Fibroblast of lung (primary cell): ENCODE data around the gene FN3K. TPM values are rescaled to one million over a fixed set of nuclear protein-coding genes. Genes with fewer than 3 reads are reported as not detected.

Experiments used
- DNase-seq, 2 donors: peaks; one replicate each; pipeline versions ENCODE4 v3.0.0 to v3.0.0-alpha.2; 2010; ENCODE audit warnings: low read depth in 2 of 2
- H2AFZ ChIP-seq: 2 replicates; pipeline ENCODE4 v1.5.1; 2012; ENCODE audit warnings: low read length, control low read depth, inconsistent platforms
- H3K27ac ChIP-seq: 2 replicates; pipeline ENCODE4 v1.5.1; 2011; ENCODE audit warnings: low read length, control low read depth; ENCODE audit not compliant: insufficient read depth
- H3K27me3 ChIP-seq: 2 replicates; pipeline ENCODE4 v1.5.1; 2011; ENCODE audit warnings: mild to moderate bottlenecking, low read length; ENCODE audit not compliant: control insufficient read depth, insufficient read depth
- H3K36me3 ChIP-seq: 2 replicates; pipeline ENCODE4 v1.5.1; 2011; ENCODE audit warnings: low read length; ENCODE audit not compliant: control insufficient read depth, insufficient read depth
- H3K4me1 ChIP-seq: 2 replicates; pipeline ENCODE4 v1.5.1; 2011; ENCODE audit warnings: low read length; ENCODE audit not compliant: control insufficient read depth, insufficient read depth; ENCODE audit errors: extremely low read depth
- H3K4me2 ChIP-seq: 2 replicates; pipeline ENCODE4 v1.5.1; 2011; ENCODE audit warnings: low read length, control low read depth; ENCODE audit not compliant: insufficient read depth; ENCODE audit errors: extremely low read depth
- H3K4me3 ChIP-seq, 4 experiments: fragments of 200-600 bp in 1 of 4; sonication (generic) in 1 of 4; replicated peaks in 1 of 4; 2 replicates each; pipeline ENCODE4 v1.5.1; 2011 to 2016; ENCODE audit warnings: low read length in 4 of 4, low read depth in 3 of 4, mild to moderate bottlenecking in 3 of 4, control low read depth in 2 of 4, inconsistent platforms in 1 of 4, mixed read lengths in 1 of 4; ENCODE audit not compliant: insufficient read depth in 1 of 4; ENCODE audit errors: control extremely low read depth in 1 of 4
- H3K79me2 ChIP-seq: 2 replicates; pipeline ENCODE4 v1.5.1; 2012; ENCODE audit warnings: mild to moderate bottlenecking, low read length, inconsistent platforms; ENCODE audit not compliant: control insufficient read depth, insufficient read depth
- H3K9ac ChIP-seq: 2 replicates; pipeline ENCODE4 v1.5.1; 2011; ENCODE audit warnings: mild to moderate bottlenecking, low read length, control low read depth; ENCODE audit not compliant: insufficient read depth
- H3K9me3 ChIP-seq: 2 replicates; pipeline ENCODE4 v1.5.1; 2012; ENCODE audit warnings: low read depth, low read length; ENCODE audit not compliant: control insufficient read depth, insufficient read depth
- H4K20me1 ChIP-seq: 2 replicates; pipeline ENCODE4 v1.5.1; 2011; ENCODE audit warnings: low read length; ENCODE audit not compliant: control insufficient read depth, insufficient read depth; ENCODE audit errors: extremely low read depth
- EZH2 ChIP-seq: IDR thresholded peaks from 2 replicates; pipeline ENCODE4 v1.5.1; 2012; ENCODE audit warnings: low read length, control low read depth, mild to moderate bottlenecking; ENCODE audit errors: missing control alignments
- polyA minus RNA-seq: library from RNA; depleted of rRNA, polyadenylated mRNA; stranded (reverse); fragments of >200 nt; gene quantifications from 2 replicates; pipeline ENCODE4 v1.2.3, GENCODE V29; 2011; ENCODE audit warnings: low replicate concordance
- polyA plus RNA-seq, 2 donors: library from polyadenylated mRNA; depleted of rRNA in 1 of 2; stranded (reverse) in 1 of 2; unstranded in 1 of 2; fragments of >200 nt; gene quantifications; 2 replicates each; pipeline ENCODE4 v1.2.1, GENCODE V29; 2011 to 2012; ENCODE audit warnings: missing spikeins in 1 of 2
- total RNA-seq: library from RNA; depleted of rRNA; stranded (reverse); fragments of >200 nt; gene quantifications from 2 replicates; pipeline ENCODE4 v1.2.1, GENCODE V29; 2014
- TF ChIP-seq, protein P1 (sequence below), 2 donors: IDR thresholded peaks in 1 of 2; conservative IDR thresholded peaks in 1 of 2; 1 replicate in 1 of 2; 2 replicates in 1 of 2; pipeline ENCODE4 v1.5.1; 2011 to 2012; ENCODE audit warnings: low read length in 2 of 2, control low read depth in 1 of 2, inconsistent platforms in 1 of 2, low read depth in 1 of 2, mild to moderate bottlenecking in 1 of 2

FN3K gene
- total RNA-seq (5.6 and 8.9 TPM in 2 replicates), polyA plus RNA-seq (0.61 and 0.69 TPM in 2 replicates), polyA minus RNA-seq (1.1 and 5.4 TPM in 2 replicates)
- 8.0 and 8.9 TPM in 2 replicates for polyA plus RNA-seq (2012)

- H3K9me3 ChIP-seq = peaks cover 2% of the 10 kb centered on the region
- H3K4me1 ChIP-seq = no peaks in the 10 kb centered on the region
- no peaks in the 10 kb centered on the region for H4K20me1 ChIP-seq
- peak; percentile 77 to 80 for DNase-seq
- no peaks in the 10 kb centered on the region for H3K36me3 ChIP-seq
- no peaks in the 10 kb centered on the region for H3K79me2 ChIP-seq
- H3K9ac ChIP-seq = peak within 1 kb of the TSS; percentile 48
- peak within 1 kb of the TSS; percentile 85 for H3K4me2 ChIP-seq
- peak within 1 kb of the TSS; percentile 74 for H2AFZ ChIP-seq
- H3K4me3 ChIP-seq = peak within 1 kb of the TSS; percentile 45 to 69 (median 51)
- no peaks in the 10 kb centered on the region for H3K27me3 ChIP-seq
- H3K27ac ChIP-seq = peak within 1 kb of the TSS; percentile 32
- TF ChIP-seq EZH2 = no peak
- TF ChIP-seq, protein P1, sequence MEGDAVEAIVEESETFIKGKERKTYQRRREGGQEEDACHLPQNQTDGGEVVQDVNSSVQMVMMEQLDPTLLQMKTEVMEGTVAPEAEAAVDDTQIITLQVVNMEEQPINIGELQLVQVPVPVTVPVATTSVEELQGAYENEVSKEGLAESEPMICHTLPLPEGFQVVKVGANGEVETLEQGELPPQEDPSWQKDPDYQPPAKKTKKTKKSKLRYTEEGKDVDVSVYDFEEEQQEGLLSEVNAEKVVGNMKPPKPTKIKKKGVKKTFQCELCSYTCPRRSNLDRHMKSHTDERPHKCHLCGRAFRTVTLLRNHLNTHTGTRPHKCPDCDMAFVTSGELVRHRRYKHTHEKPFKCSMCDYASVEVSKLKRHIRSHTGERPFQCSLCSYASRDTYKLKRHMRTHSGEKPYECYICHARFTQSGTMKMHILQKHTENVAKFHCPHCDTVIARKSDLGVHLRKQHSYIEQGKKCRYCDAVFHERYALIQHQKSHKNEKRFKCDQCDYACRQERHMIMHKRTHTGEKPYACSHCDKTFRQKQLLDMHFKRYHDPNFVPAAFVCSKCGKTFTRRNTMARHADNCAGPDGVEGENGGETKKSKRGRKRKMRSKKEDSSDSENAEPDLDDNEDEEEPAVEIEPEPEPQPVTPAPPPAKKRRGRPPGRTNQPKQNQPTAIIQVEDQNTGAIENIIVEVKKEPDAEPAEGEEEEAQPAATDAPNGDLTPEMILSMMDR (conservative IDR thresholded peaks at IDR 0.05 in 1 of 2, IDR thresholded peaks at IDR 0.05 in 1 of 2; ENCODE audit: low read depth in 1 of 2, low read length in 2 of 2) = no peak
Measured at GRCh38 chr17:82734987-82735866, at the start of gene FN3K. Gene FN3K (plus strand): TSS chr17:82735615. CDS start chr17:82735637, 22 bp downstream.

DNA sequence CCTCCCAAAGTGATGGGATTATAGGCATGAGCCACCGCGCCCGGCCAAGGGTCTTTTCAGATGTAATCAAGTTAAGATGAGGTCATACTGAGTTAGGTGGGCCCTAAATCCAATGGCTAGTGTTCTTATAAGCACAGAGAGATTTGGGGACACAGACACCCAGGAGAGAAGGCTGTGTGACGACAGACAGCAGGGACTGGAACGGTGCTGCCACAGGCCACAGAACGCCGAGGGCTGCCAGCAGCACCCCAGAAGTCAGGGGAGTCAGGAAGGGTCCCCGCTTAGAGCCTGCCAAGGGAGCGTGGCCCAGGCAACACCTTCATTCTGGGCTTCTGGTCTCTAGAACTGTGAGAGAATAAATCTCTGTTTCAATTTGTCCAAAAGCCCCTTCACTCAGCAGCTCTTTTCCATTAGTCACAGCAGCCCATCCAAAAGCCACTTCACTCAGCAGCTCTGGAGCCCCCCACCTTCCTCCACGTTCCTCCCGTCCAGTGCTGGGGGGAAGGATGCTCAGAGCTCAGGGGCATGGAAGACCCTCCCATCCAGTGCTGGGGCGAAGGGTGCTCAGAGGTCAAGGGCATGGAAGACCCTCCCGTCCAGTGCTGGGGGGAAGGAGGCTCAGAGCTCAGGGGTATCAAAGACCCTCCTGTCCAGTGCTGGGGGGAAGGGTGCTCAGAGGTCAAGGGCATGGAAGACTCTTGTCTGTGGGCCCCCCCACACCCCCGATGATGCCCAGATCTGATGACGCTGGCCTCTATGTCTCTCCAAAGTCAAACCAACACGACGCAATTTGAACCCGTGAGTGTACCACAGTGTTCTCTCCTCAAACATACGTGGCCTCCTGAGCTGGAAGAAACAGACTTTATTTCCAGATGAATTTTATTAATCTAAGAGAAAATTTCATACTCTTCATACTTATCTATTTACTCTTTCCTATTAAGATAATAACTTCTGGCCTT, 48.8 kb upstream of the FN3K start:
- H3K4me2 ChIP-seq = no peak overlapping the region
- no peak overlapping the region for H3K27ac ChIP-seq
- TF ChIP-seq, protein P1 (conservative IDR thresholded peaks at IDR 0.05 in 1 of 2, IDR thresholded peaks at IDR 0.05 in 1 of 2; ENCODE audit: low read depth in 1 of 2, low read length in 2 of 2) = no peak
- no peak for TF ChIP-seq EZH2
- no peaks in the 10 kb centered on the region for H3K79me2 ChIP-seq
- H3K4me1 ChIP-seq = no peaks in the 10 kb centered on the region
- H3K9me3 ChIP-seq = no peaks in the 10 kb centered on the region
- no peak for DNase-seq
- no peaks in the 10 kb centered on the region for H3K27me3 ChIP-seq
- H3K4me3 ChIP-seq = no peak overlapping the region
- H3K9ac ChIP-seq = no peak overlapping the region
- no peak overlapping the region for H2AFZ ChIP-seq
- H3K36me3 ChIP-seq = no peaks in the 10 kb centered on the region
- no peaks in the 10 kb centered on the region for H4K20me1 ChIP-seq
